Measurements from ENCODE around the gene SYK. TPM values are rescaled to one million over a fixed set of nuclear protein-coding genes. Genes with fewer than 3 reads are reported as not detected.

SYK gene
- total RNA-seq, 1 experiment from 2014 or later, result 9.0 TPM

GRCh38 chr9:90821697-90822096, 20.1 kb downstream of the SYK start:
- no peak overlapping the region for H3K4me2 ChIP-seq (ENCODE audit: low read length)
- ChIA-PET CTCF (no interaction called here), RAD21 (ENCODE audit: low non-redundant PET in 1 of 2, low total read pairs in 2 of 2, uncharacterized antibody in 2 of 2, unreplicated experiment in 2 of 2) (no interaction called here), POLR2A (no interaction called here)
- no peak overlapping the region for H2AFZ ChIP-seq (ENCODE audit: low read depth, low read length, poor library complexity, severe bottlenecking)
- H3K4me1 ChIP-seq (ENCODE audit: control insufficient read depth in 1 of 2, insufficient read depth in 2 of 2, low read length in 2 of 2), result no peaks in the 10 kb centered on the region
- H3K36me3 ChIP-seq (ENCODE audit: control insufficient read depth in 1 of 2, insufficient read depth in 2 of 2, low read length in 2 of 2), result no peaks in the 10 kb centered on the region
- H3K27me3 ChIP-seq (ENCODE audit: insufficient read depth, low read length), result 0 out of 2 replicates have a peak, but pooled peaks cover 6% of the 10 kb centered on the region
- H3K79me2 ChIP-seq (ENCODE audit: insufficient read depth, low read length), result no peaks in the 10 kb centered on the region
- no peak for DNase-seq (ENCODE audit: low read depth, low spot score)
- H3K9me2 ChIP-seq (ENCODE audit: insufficient read depth), result no peaks in the 10 kb centered on the region
- H3K27ac ChIP-seq (ENCODE audit: low read depth, low read length), result no peak overlapping the region
- no TSS peak for BruUV-seq (replicated peaks)
- no peaks in the 10 kb centered on the region; the same call in 1 of the 2 replicates for H4K20me1 ChIP-seq (ENCODE audit: insufficient read depth)
- no peak overlapping the region for H3K9ac ChIP-seq (ENCODE audit: low read length)
- no peak for ATAC-seq
- H3K9me3 ChIP-seq (ENCODE audit: control insufficient read depth in 1 of 2, insufficient read depth in 1 of 2, low read depth in 1 of 2, low read length in 2 of 2), result no peaks in the 10 kb centered on the region; a peak in 1 of 4 replicates
- no peak overlapping the region for H3K4me3 ChIP-seq (replicated peaks in 1 of 2; ENCODE audit: low read depth in 1 of 2, low read length in 2 of 2)
- intact Hi-C loops (cut with micrococcal nuclease), result no loop called here
- TF ChIP-seq EGR1 (IDR thresholded peaks at IDR 0.05; ENCODE audit: low read depth) (no peak), CTCF (IDR thresholded peaks at IDR 0.05 in 2 of 3, conservative IDR thresholded peaks at IDR 0.05 in 1 of 3; ENCODE audit: borderline replicate concordance in 1 of 3, insufficient read depth in 1 of 3, low read depth in 2 of 3, low read length in 2 of 3) (no peak), RAD21 (IDR thresholded peaks at IDR 0.05; ENCODE audit: low read depth) (no peak), ZBTB33 (IDR thresholded peaks at IDR 0.05; ENCODE audit: extremely low read depth, insufficient replicate concordance, low read length) (no peak), ZNF274 (IDR thresholded peaks at IDR 0.05; ENCODE audit: low read depth, low read length) (no peak), POLR2A (IDR thresholded peaks at IDR 0.05; ENCODE audit: borderline replicate concordance, extremely low read depth, insufficient read depth, insufficient read length) (no peak), CEBPB (IDR thresholded peaks at IDR 0.05; ENCODE audit: low read depth) (no peak), MAX (IDR thresholded peaks at IDR 0.05) (no peak), POLR2AphosphoS5 (IDR thresholded peaks at IDR 0.05; ENCODE audit: low read depth, low read length) (no peak), EZH2phosphoT487 (IDR thresholded peaks at IDR 0.05; ENCODE audit: borderline replicate concordance) (no peak), SP1 (IDR thresholded peaks at IDR 0.05; ENCODE audit: low read depth) (no peak), ELF1 (IDR thresholded peaks at IDR 0.05; ENCODE audit: borderline replicate concordance, low read depth) (no peak), SIN3A (IDR thresholded peaks at IDR 0.05; ENCODE audit: low read depth) (no peak), FOSL1 (IDR thresholded peaks at IDR 0.05; ENCODE audit: low read depth) (no peak), REST (IDR thresholded peaks at IDR 0.05; ENCODE audit: low read depth) (no peak)

Data from HCT116 (cell line).